SH-SY5Y (cell line): Measurements from ENCODE around the gene LTV1.

Source experiments
- GATA2 ChIP-seq: IDR thresholded peaks from 2 replicates; pipeline ENCODE4 v1.6.1; 2011; ENCODE audit warnings: mild to moderate bottlenecking, low read depth, low read length
- GATA3 ChIP-seq: IDR thresholded peaks from 2 replicates; pipeline ENCODE4 v1.6.1; 2011; ENCODE audit warnings: low read depth, mild to moderate bottlenecking, low read length, moderate library complexity

GRCh38 chr6:143902827-143903226 is 59.7 kb downstream of the LTV1 start:
- no peak for TF ChIP-seq GATA2
- TF ChIP-seq GATA3: no peak
